Fibroblast of the aortic adventitia (primary cell): ENCODE results near the gene C2orf49. TPM values are rescaled to one million over a fixed set of nuclear protein-coding genes. Genes with fewer than 3 reads are reported as not detected.
A peak's percentile ranks its signal among the peaks of the same experiment; 100 is the strongest.

Source experiments
- DNase-seq: peaks from one replicate; pipeline ENCODE4 v3.0.0-alpha.2; 2010; ENCODE audit warnings: low read depth
- H3K4me3 ChIP-seq: 2 replicates; pipeline ENCODE4 v1.5.1; 2011; ENCODE audit warnings: low read depth, mild to moderate bottlenecking, control low read depth, low read length, moderate library complexity
- total RNA-seq: library from RNA; depleted of rRNA; stranded (reverse); fragments of >200 nt; gene quantifications from 2 replicates; pipeline ENCODE4 v1.2.3, GENCODE V29; 2012; ENCODE audit warnings: low replicate concordance
- TF ChIP-seq, protein P1 (sequence below): IDR thresholded peaks from 2 replicates; pipeline ENCODE4 v1.5.1; 2011; ENCODE audit warnings: mild to moderate bottlenecking, low read length, control low read depth, inconsistent platforms; ENCODE audit not compliant: insufficient read depth

C2orf49 gene
- total RNA-seq, 1 donor: 20.1 TPM

DNA sequence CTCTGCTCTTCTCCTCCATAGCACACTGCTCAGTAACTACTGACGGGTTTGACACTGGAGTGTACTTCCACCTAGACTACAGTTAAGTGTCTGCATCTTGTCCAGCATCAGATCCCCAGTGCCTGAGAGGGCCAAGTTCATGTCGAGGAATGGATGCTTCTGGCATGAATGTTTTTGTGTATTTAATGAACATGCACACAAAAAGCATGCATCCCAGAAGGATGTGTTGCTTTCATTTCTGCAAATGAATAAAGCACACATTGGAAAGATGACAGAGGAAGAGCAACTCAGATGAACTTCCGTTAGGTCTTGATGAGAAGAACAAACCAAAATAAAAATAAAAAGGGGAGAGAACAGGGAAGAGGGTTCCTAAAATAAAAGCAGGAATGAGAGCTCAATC lies 27.9 kb downstream of the C2orf49 start:
- no peak for DNase-seq
- no peak overlapping the region for H3K4me3 ChIP-seq
- TF ChIP-seq, protein P1, sequence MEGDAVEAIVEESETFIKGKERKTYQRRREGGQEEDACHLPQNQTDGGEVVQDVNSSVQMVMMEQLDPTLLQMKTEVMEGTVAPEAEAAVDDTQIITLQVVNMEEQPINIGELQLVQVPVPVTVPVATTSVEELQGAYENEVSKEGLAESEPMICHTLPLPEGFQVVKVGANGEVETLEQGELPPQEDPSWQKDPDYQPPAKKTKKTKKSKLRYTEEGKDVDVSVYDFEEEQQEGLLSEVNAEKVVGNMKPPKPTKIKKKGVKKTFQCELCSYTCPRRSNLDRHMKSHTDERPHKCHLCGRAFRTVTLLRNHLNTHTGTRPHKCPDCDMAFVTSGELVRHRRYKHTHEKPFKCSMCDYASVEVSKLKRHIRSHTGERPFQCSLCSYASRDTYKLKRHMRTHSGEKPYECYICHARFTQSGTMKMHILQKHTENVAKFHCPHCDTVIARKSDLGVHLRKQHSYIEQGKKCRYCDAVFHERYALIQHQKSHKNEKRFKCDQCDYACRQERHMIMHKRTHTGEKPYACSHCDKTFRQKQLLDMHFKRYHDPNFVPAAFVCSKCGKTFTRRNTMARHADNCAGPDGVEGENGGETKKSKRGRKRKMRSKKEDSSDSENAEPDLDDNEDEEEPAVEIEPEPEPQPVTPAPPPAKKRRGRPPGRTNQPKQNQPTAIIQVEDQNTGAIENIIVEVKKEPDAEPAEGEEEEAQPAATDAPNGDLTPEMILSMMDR: no peak

DNA sequence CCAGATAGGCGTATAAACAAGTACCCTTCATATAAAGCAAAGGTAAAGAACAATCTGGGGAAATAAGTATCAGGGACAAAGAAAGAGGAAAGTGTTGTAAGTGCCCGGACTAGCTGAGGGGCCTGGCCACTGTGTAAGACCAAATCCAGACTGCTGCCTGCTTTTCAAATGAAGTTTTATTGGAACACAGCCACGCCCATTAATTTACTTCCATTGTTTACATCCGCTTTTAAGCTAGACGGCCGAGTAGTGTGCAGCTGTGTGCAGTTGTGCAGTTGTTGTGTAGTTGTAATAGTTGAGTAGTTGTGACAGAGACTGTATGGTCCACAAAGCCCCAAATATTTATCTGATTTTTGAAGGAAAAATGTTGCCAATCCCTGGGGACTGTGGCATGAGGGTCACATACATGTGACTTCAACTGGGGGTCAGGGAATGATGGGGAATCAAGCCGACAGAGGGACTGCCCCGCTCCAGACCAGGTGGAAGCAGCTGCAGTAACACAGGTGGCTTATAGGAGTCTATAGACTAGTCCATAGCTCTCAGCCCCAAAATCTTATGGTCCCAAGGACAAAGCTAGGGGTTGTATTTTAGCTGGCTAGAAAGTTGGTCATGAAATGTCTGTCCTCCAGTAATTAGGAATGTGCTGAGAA lies 31.5 kb downstream of the C2orf49 start:
- no peak for DNase-seq
- TF ChIP-seq, protein P1: no peak
- no peak overlapping the region for H3K4me3 ChIP-seq

DNA sequence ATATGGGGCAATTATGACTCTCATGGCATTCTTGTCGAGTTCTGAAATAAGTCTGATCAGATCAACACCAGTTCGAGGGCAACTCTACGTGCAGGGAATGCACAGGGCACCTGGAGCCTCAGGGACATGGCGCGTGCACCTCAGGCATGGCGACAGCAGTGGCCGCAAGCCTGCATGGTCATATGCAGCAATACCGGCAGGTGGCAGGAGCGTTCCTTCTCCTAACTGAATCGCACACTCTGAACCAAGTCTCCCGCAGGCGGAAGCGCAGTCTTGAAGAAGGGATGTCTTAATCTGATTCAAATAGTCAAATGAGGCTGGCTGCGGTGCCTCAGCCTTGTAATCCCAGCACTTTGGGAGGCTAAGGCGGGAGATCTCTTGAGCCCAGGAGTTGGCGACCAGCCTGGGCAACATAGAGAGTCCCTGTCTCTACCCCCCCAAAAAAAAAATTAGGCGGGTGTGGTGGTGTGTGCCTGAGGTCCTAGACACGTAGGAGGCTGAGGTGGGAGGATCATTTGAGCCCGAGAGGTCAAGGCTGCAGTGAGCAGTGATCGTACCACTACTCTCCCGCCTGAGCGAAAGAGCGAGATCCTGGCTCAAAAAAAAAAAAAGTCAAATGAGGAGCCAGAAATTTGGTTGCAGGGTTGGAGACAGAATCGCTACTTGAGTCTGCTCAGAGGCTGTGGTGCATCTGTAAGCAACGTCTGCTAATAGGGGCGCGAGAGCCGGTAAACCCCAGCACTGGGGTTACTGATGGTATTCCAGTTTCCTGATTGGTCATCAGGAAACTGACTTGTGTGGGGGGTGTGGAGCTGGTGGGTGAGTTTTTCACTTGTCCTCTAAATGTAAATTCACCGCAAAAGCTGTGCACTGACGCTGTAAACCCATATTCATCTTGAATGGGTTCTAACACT lies 32.7 kb downstream of the C2orf49 start:
- DNase-seq: peak; percentile 91
- TF ChIP-seq, protein P1: peak; percentile 85

DNA sequence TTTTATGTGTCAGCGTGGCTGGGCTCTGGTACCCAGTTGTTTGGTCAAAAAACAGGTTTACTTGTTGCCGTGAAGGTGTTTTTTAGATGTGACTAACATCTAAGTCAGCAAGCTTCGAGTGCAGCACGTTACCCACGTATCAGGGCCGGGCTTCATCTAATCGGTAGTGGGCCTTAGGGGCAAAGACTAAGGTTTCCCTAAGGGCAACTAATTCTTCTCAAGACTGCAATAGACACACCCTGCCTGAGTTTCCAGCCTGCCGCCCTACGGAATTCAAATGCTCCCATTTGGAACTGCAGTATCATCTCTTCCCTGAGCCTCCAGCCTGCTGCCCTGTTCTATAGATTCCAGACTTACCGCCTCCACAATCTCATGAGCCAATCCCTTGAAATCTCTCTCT lies 33.8 kb downstream of the C2orf49 start:
- no peak overlapping the region for H3K4me3 ChIP-seq
- no peak for DNase-seq
- TF ChIP-seq, protein P1: no peak

More for the DNA sequence above, 32.7 kb downstream of the C2orf49 start:
- no peak overlapping the region for H3K4me3 ChIP-seq

DNA sequence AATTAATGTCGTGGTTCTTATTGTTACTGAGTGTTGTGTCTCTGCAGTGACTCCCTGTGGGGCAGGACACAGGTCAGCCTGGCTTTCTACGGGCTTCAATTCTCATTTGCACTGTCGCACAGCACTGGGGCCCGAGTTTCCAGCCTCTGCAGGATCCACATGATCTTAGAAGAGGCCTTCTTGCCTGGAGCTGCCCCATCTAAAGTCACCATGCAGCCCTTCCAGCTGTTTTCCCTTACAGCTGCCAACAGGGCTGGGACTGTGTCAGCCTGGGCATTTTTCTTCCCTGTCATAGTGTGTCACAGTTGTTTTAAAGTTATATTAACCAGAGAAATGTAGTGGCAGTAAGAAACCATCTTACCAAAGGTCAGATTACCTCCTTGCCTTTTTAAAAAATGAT lies 34.5 kb downstream of the C2orf49 start:
- H3K4me3 ChIP-seq: no peak overlapping the region
- TF ChIP-seq, protein P1: no peak
- no peak for DNase-seq

DNA sequence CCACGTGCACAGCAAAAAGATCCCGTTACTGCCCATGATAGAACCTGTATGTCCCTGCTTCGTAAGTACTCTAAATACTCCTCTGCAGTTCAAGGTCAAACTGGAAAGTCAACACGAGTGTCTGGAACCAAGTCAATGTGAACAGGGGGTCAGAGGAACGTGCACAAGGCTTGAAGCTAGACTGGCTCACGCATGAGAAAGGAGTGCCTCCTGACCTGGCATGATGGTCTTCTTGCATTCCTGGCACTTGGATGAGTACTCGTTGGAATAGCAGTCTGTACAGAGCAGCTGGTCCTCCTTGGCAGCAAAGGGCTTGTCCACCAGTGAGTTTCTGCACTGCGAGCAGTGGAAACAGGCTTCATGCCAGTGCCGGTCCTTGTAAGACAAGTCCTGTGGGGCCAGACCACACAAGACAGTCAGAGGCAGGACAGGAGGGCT lies 36.0 kb downstream of the C2orf49 start:
- no peak overlapping the region for H3K4me3 ChIP-seq
- TF ChIP-seq, protein P1: no peak
- DNase-seq: peak; percentile 86
